Gastrocnemius medialis (tissue), 4 donors: ENCODE data around the gene ITGA5.

Experiments used
- POLR2A ChIP-seq, 2 donors: fragments of 450-650 bp; IDR thresholded peaks; one replicate each; pipeline ENCODE4 v1.6.1; 2017; ENCODE audit warnings: antibody characterized with exemption in 2 of 2, mild to moderate bottlenecking in 2 of 2, moderate library complexity in 2 of 2
- TF ChIP-seq, protein P1 (sequence below), 5 experiments: fragments of 450-650 bp in 3 of 5; fragments of 200-600 bp in 2 of 5; sonication (generic) in 2 of 5; IDR thresholded peaks in 4 of 5; conservative IDR thresholded peaks in 1 of 5; 1 replicate in 4 of 5; 2 replicates in 1 of 5; pipeline ENCODE4 v1.5.1; 2016 to 2019; ENCODE audit warnings: antibody characterized with exemption in 5 of 5, mild to moderate bottlenecking in 3 of 5, moderate library complexity in 3 of 5

DNA sequence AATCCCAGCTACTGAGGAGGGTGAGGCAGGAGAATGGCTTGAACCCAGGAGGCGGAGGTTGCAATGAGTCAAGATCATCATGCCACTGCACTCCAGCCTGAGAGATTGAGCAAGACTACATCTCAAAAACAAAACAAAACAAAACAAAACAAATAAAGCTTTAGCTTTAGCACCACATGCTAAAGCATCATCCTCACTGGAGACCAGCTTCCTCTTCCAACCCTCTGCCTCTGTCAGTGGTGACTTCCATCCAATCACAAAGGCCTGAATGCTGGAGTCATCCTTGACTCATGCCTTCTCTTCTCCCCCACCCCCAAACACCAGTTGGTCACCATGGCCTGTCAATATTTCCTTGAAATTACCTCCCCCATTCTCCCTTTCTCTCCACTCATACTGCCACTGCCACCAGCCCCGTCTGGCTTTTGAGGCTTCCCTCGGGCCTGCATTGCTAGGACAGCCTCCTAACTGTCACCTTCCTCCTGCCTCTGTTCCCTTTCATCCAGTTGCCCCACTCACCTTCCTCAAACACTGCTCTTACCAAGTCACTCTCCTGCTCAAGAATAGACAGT lies 35.9 kb downstream of the ITGA5 start:
- TF ChIP-seq, protein P1, sequence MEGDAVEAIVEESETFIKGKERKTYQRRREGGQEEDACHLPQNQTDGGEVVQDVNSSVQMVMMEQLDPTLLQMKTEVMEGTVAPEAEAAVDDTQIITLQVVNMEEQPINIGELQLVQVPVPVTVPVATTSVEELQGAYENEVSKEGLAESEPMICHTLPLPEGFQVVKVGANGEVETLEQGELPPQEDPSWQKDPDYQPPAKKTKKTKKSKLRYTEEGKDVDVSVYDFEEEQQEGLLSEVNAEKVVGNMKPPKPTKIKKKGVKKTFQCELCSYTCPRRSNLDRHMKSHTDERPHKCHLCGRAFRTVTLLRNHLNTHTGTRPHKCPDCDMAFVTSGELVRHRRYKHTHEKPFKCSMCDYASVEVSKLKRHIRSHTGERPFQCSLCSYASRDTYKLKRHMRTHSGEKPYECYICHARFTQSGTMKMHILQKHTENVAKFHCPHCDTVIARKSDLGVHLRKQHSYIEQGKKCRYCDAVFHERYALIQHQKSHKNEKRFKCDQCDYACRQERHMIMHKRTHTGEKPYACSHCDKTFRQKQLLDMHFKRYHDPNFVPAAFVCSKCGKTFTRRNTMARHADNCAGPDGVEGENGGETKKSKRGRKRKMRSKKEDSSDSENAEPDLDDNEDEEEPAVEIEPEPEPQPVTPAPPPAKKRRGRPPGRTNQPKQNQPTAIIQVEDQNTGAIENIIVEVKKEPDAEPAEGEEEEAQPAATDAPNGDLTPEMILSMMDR (IDR thresholded peaks at IDR 0.05 in 4 of 5, conservative IDR thresholded peaks at IDR 0.05 in 1 of 5): no peak
- TF ChIP-seq POLR2A (IDR thresholded peaks at IDR 0.05): no peak
